Hepatocyte (in vitro differentiated cells): Measurements from ENCODE around the gene ZKSCAN3.

Experiments used
- EZH2 ChIP-seq: fragments of 200-600 bp; sonication (generic); IDR thresholded peaks from 2 replicates; pipeline ENCODE4 v1.6.1; 2016; ENCODE audit warnings: antibody characterized with exemption, mild to moderate bottlenecking, borderline replicate concordance
- EZH2phosphoT487 ChIP-seq: fragments of 200-600 bp; sonication (generic); IDR thresholded peaks from one replicate; pipeline ENCODE4 v1.6.1; 2018; ENCODE audit warnings: antibody characterized with exemption, mild to moderate bottlenecking, low read depth, moderate library complexity; ENCODE audit not compliant: unreplicated experiment, severe bottlenecking
- TF ChIP-seq, protein P1 (sequence below): fragments of 200-600 bp; sonication (generic); IDR thresholded peaks from 2 replicates; pipeline ENCODE4 v1.5.1; 2016; ENCODE audit warnings: antibody characterized with exemption, mild to moderate bottlenecking; ENCODE audit not compliant: poor library complexity

DNA sequence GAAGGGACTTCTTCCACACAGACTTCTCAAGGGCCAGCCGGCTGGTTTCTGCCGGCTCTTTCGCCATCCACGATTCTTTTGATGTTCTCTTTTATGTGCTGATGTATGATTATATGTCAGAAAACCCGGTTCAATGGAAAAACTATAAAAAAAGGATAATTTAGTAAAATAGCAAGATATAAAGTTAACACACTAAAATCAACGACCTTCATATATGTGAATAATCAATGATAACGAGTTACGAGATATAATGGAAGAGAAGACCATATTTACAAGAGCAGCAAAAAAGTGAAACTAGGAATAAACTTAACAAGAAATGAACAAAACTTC lies 50.3 kb downstream of the ZKSCAN3 start:
- no peak for TF ChIP-seq EZH2
- TF ChIP-seq, protein P1, sequence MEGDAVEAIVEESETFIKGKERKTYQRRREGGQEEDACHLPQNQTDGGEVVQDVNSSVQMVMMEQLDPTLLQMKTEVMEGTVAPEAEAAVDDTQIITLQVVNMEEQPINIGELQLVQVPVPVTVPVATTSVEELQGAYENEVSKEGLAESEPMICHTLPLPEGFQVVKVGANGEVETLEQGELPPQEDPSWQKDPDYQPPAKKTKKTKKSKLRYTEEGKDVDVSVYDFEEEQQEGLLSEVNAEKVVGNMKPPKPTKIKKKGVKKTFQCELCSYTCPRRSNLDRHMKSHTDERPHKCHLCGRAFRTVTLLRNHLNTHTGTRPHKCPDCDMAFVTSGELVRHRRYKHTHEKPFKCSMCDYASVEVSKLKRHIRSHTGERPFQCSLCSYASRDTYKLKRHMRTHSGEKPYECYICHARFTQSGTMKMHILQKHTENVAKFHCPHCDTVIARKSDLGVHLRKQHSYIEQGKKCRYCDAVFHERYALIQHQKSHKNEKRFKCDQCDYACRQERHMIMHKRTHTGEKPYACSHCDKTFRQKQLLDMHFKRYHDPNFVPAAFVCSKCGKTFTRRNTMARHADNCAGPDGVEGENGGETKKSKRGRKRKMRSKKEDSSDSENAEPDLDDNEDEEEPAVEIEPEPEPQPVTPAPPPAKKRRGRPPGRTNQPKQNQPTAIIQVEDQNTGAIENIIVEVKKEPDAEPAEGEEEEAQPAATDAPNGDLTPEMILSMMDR = no peak
- no peak for TF ChIP-seq EZH2phosphoT487
